PC-9 (cell line): ENCODE measurements around the gene APIP.

Source experiments
- EZH2 ChIP-seq: fragments of 200-600 bp; sonication (generic); IDR thresholded peaks from 2 replicates; pipeline ENCODE4 v1.8.0; 2017; ENCODE audit warnings: antibody characterized with exemption, low read depth
- TF ChIP-seq, protein P1 (sequence below): fragments of 200-600 bp; sonication (generic); conservative IDR thresholded peaks from 2 replicates; pipeline ENCODE4 v1.6.1; 2017; ENCODE audit warnings: mixed run types, antibody characterized with exemption, mild to moderate bottlenecking, moderate library complexity

DNA sequence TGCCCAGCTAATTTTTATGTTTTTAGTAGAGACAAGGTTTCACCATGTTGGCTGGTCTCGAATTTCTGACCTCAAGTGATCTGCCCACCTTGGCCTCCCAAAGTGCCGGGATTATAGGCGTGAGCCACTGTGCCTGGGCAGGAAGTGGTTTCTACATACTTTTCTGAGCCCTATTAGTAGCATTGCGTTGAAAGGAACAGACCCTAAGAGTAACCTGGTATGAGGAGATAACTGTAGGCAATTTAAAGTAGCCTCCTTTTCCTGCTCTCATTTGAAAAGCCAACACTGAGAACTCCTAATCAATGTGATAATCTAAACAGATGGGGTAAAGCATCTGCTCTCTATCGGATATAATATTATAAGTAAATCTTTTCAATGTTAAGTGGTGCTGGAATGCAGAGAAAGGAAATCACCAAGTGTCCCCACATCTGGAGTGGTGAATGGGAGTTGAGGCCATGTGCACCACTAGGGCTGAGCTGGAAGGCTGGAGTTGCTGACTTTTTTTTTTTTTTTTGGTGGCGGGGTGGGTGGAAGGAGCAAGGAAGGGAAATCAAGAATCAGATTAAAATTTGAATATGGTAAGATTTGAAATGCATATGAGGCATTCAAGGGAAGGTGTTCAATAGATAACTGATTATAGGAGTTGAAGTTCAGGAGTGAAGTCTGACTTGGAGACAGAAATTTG lies 20.9 kb upstream of the APIP start:
- TF ChIP-seq, protein P1, sequence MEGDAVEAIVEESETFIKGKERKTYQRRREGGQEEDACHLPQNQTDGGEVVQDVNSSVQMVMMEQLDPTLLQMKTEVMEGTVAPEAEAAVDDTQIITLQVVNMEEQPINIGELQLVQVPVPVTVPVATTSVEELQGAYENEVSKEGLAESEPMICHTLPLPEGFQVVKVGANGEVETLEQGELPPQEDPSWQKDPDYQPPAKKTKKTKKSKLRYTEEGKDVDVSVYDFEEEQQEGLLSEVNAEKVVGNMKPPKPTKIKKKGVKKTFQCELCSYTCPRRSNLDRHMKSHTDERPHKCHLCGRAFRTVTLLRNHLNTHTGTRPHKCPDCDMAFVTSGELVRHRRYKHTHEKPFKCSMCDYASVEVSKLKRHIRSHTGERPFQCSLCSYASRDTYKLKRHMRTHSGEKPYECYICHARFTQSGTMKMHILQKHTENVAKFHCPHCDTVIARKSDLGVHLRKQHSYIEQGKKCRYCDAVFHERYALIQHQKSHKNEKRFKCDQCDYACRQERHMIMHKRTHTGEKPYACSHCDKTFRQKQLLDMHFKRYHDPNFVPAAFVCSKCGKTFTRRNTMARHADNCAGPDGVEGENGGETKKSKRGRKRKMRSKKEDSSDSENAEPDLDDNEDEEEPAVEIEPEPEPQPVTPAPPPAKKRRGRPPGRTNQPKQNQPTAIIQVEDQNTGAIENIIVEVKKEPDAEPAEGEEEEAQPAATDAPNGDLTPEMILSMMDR = no peak
- no peak for TF ChIP-seq EZH2
